Heart left ventricle (tissue), 16 donors: Measurements from ENCODE around the gene LTB. TPM values are rescaled to one million over a fixed set of nuclear protein-coding genes. Genes with fewer than 3 reads are reported as not detected.
A peak's percentile ranks its signal among the peaks of the same experiment; 100 is the strongest.

Experiments used
- ATAC-seq, 4 donors: fragments of 200-7000 bp; cut with Tn5 transposase; one replicate each; pipeline ENCODE4 v1.9.1; 2020 to 2022; ENCODE audit warnings: moderate library complexity in 4 of 4, mild to moderate bottlenecking in 3 of 4, moderate number of reproducible peaks in 1 of 4
- DNase-seq, 5 donors: peaks; one replicate each; pipeline ENCODE4 v3.0.0-alpha.2; 2020
- H3K27ac ChIP-seq, 12 donors: fragments of 200-600 bp; sonication (generic) in 4 of 12; one replicate each; pipeline versions ENCODE4 v1.5.0 to v1.8.0; 2016 to 2022; ENCODE audit warnings: mild to moderate bottlenecking in 2 of 12
- H3K27me3 ChIP-seq, 9 donors: fragments of 200-600 bp; sonication (generic) in 2 of 9; one replicate each; pipeline versions ENCODE4 v1.5.1 to v1.8.0; 2016 to 2022; ENCODE audit warnings: mild to moderate bottlenecking in 3 of 9
- H3K36me3 ChIP-seq, 9 donors: fragments of 200-600 bp; sonication (generic) in 2 of 9; one replicate each; pipeline versions ENCODE4 v1.5.0 to v1.8.0; 2018 to 2022; ENCODE audit warnings: mild to moderate bottlenecking in 2 of 9
- H3K4me1 ChIP-seq, 12 donors: fragments of 200-600 bp; sonication (generic) in 4 of 12; one replicate each; pipeline versions ENCODE4 v1.5.0 to v1.8.0; 2016 to 2022; ENCODE audit warnings: mild to moderate bottlenecking in 3 of 12
- H3K4me3 ChIP-seq, 12 donors: fragments of 200-600 bp; sonication (generic) in 4 of 12; one replicate each; pipeline versions ENCODE4 v1.5.0 to v1.8.0; 2017 to 2022; ENCODE audit warnings: mild to moderate bottlenecking in 9 of 12, moderate library complexity in 4 of 12
- H3K9me3 ChIP-seq, 12 donors: fragments of 200-600 bp; sonication (generic) in 4 of 12; one replicate each; pipeline versions ENCODE4 v1.5.0 to v1.8.0; 2016 to 2022; ENCODE audit warnings: mild to moderate bottlenecking in 1 of 12
- POLR2A ChIP-seq, 2 donors: fragments of 450-650 bp; IDR thresholded peaks; one replicate each; pipeline ENCODE4 v1.6.1; 2017; ENCODE audit warnings: antibody characterized with exemption in 2 of 2, mild to moderate bottlenecking in 2 of 2, moderate library complexity in 2 of 2
- WGBS, 4 donors: extraction: QIAGEN DNeasy Blood & Tissue Kit in 2 of 4; methylation state at CpG; one replicate each; pipeline versions ENCODE4 v1.1.5 to v1.1.7; 2013 to 2018; 5-methylcytosine and 5-hydroxymethylcytosine counted together
- intact Hi-C, 10 donors: fragments of 100-400 bp; cut with DNase I; formaldehyde crosslinking; loops; one replicate each; pipeline versions ENCODE4 v1.11.1 to v1.14.2; 2022
- polyA plus RNA-seq, 2 donors: library from polyadenylated mRNA; stranded (reverse); fragments of 200-250 nt; gene quantifications; one replicate each; pipeline ENCODE4 v1.2.3, GENCODE V29; 2013
- total RNA-seq, 9 donors: library from RNA; depleted of rRNA in 2 of 9; stranded (reverse); fragments of >200 nt in 2 of 9; fragmentation: NEBNext Ultra II Directional in 3 of 9; extraction: Animal tissue kit (Norgen Biotek cat#: 25700) in 3 of 9; gene quantifications; one replicate each; pipeline versions ENCODE4 v1.1.0 to v1.2.4, GENCODE V29; 2016 to 2023
- TF ChIP-seq, protein P1 (sequence below), 12 donors: fragments of 200-600 bp; sonication (generic) in 4 of 12; IDR thresholded peaks; one replicate each; pipeline versions ENCODE4 v1.5.0 to v1.8.0; 2018 to 2022; ENCODE audit warnings: antibody characterized with exemption in 12 of 12, mild to moderate bottlenecking in 5 of 12
- donor health status: ischemic (EF 13 %, LVEDD 7.1; RV severe dilation, severe dysfunction).
- donor health status: healthy with polysubstance abuse.
- donor health status: DM: no; HTN: yes; CAD: no.
- donor health status: DM: no; HTN: no; CAD: no.
- donor health status: ischemic (EF 25% LVEDD 6.9; RV normal size, moderate dysfunction).
- donor health status: ischemic (EF 25% LVEDD 5.7; RV mildly dilated, moderate dysfunction).
- donor health status: healthy.
- donor health status: DM: yes; HTN: yes; CAD: no.
- donor health status: ischemic (EF 35%, LVEDD 5.7; RV mildly dilated, moderate dysfunction).
- donor health status: nonischemic (EF 11% LVEDD 7.7; RV severe dilation, severe dysfunction).
- donor health status: DM: yes; HTN: yes; CAD: no.
- donor health status: PGD.
- donor health status: ischemic (EF 29% LVEDD 5.4; RV normal size, mild dysfunction).
- donor health status: nonischemic (EF 23%, LVEDD 6.1; RV moderate dilation, normal function).

Gene LTB
- total and polyA plus RNA-seq, 11 donors: 0.30 to 15.6 (median 0.85) TPM; not detected in 4

DNA sequence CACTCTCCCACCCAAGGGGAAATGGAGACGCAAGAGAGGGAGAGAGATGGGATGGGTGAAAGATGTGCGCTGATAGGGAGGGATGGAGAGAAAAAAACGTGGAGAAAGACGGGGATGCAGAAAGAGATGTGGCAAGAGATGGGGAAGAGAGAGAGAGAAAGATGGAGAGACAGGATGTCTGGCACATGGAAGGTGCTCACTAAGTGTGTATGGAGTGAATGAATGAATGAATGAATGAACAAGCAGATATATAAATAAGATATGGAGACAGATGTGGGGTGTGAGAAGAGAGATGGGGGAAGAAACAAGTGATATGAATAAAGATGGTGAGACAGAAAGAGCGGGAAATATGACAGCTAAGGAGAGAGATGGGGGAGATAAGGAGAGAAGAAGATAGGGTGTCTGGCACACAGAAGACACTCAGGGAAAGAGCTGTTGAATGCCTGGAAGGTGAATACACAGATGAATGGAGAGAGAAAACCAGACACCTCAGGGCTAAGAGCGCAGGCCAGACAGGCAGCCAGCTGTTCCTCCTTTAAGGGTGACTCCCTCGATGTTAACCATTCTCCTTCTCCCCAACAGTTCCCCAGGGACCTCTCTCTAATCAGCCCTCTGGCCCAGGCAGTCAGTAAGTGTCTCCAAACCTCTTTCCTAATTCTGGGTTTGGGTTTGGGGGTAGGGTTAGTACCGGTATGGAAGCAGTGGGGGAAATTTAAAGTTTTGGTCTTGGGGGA, 6.1 kb downstream of the LTB start:
- TF ChIP-seq, protein P1, sequence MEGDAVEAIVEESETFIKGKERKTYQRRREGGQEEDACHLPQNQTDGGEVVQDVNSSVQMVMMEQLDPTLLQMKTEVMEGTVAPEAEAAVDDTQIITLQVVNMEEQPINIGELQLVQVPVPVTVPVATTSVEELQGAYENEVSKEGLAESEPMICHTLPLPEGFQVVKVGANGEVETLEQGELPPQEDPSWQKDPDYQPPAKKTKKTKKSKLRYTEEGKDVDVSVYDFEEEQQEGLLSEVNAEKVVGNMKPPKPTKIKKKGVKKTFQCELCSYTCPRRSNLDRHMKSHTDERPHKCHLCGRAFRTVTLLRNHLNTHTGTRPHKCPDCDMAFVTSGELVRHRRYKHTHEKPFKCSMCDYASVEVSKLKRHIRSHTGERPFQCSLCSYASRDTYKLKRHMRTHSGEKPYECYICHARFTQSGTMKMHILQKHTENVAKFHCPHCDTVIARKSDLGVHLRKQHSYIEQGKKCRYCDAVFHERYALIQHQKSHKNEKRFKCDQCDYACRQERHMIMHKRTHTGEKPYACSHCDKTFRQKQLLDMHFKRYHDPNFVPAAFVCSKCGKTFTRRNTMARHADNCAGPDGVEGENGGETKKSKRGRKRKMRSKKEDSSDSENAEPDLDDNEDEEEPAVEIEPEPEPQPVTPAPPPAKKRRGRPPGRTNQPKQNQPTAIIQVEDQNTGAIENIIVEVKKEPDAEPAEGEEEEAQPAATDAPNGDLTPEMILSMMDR (IDR thresholded peaks at IDR 0.05): no peak
- no peak for TF ChIP-seq POLR2A (IDR thresholded peaks at IDR 0.05)
- H3K27me3 ChIP-seq: no peaks in the 10 kb centered on the region
- peak overlapping the region; percentile 28 to 74 (median 52) for H3K4me3 ChIP-seq
- ATAC-seq (no peak), DNase-seq (no peak)
- no peaks in the 10 kb centered on the region for H3K9me3 ChIP-seq
- H3K4me1 ChIP-seq: peaks cover 0 to 53% (median 6%) of the 10 kb centered on the region in 12 donors
- WGBS, 4 donors: 60 to 64% (median 61%) methylated on average over 8 of the region's 8 CpGs
- H3K36me3 ChIP-seq: peaks cover 0 to 10% (median 0%) of the 10 kb centered on the region in 9 donors
- intact Hi-C loops: no loop called here
- peak overlapping the region in 11 of 12 donors; percentile 45 to 88 (median 73) for H3K27ac ChIP-seq

DNA sequence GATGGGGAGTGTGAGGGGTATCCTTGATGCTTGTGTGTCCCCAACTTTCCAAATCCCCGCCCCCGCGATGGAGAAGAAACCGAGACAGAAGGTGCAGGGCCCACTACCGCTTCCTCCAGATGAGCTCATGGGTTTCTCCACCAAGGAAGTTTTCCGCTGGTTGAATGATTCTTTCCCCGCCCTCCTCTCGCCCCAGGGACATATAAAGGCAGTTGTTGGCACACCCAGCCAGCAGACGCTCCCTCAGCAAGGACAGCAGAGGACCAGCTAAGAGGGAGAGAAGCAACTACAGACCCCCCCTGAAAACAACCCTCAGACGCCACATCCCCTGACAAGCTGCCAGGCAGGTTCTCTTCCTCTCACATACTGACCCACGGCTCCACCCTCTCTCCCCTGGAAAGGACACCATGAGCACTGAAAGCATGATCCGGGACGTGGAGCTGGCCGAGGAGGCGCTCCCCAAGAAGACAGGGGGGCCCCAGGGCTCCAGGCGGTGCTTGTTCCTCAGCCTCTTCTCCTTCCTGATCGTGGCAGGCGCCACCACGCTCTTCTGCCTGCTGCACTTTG, 6.8 kb downstream of the LTB start, which contains the start of gene TNF:
Gene TNF (plus strand): TSS at position 231 of the 567 bp plus-strand sequence. CDS start 177 bp downstream, at position 408.
- Histone ChIP-seq H3K4me3 (peak within 1 kb of the TSS; percentile 28 to 74 (median 52)), H3K27me3 (no peaks in the 10 kb centered on the region), H3K36me3 (peaks cover 0 to 10% (median 0%) of the 10 kb centered on the region in 9 donors), H3K27ac (peak within 1 kb of the TSS; percentile 44 to 88 (median 72)), H3K9me3 (no peaks in the 10 kb centered on the region), H3K4me1 (peaks cover 0 to 49% (median 3%) of the 10 kb centered on the region in 12 donors)
- WGBS, 4 donors: 50 to 60% (median 57%) methylated on average over 17 to 19 of the region's 19 CpGs
- DNase-seq (peak; percentile 60 to 70 (median 66)), ATAC-seq (peak; percentile 34 to 83 (median 57))
- intact Hi-C loops: no loop called here
- TF ChIP-seq POLR2A (IDR thresholded peaks at IDR 0.05): peak in 1 of 2 donors; percentile 75
- TF ChIP-seq, protein P1 (IDR thresholded peaks at IDR 0.05): no peak

DNA sequence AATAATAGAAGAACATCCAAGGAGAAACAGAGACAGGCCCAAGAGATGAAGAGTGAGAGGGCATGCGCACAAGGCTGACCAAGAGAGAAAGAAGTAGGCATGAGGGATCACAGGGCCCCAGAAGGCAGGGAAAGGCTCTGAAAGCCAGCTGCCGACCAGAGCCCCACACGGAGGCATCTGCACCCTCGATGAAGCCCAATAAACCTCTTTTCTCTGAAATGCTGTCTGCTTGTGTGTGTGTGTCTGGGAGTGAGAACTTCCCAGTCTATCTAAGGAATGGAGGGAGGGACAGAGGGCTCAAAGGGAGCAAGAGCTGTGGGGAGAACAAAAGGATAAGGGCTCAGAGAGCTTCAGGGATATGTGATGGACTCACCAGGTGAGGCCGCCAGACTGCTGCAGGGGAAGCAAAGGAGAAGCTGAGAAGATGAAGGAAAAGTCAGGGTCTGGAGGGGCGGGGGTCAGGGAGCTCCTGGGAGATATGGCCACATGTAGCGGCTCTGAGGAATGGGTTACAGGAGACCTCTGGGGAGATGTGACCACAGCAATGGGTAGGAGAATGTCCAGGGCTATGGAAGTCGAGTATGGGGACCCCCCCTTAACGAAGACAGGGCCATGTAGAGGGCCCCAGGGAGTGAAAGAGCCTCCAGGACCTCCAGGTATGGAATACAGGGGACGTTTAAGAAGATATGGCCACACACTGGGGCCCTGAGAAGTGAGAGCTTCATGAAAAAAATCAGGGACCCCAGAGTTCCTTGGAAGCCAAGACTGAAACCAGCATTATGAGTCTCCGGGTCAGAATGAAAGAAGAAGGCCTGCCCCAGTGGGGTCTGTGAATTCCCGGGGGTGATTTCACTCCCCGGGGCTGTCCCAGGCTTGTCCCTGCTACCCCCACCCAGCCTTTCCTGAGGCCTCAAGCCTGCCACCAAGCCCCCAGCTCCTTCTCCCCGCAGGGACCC, 7.8 kb downstream of the LTB start:
- Histone ChIP-seq H3K36me3 (peaks cover 0 to 10% (median 0%) of the 10 kb centered on the region in 9 donors), H3K27me3 (no peaks in the 10 kb centered on the region), H3K9me3 (no peaks in the 10 kb centered on the region), H3K27ac (peak overlapping the region in 11 of 12 donors; percentile 45 to 88 (median 73)), H3K4me1 (peaks cover 0 to 42% (median 3%) of the 10 kb centered on the region in 12 donors), H3K4me3 (no peak overlapping the region)
- ATAC-seq: no peak
- DNase-seq: no peak
- 79 to 88% (median 82%) methylated on average over 14 of the region's 14 CpGs for WGBS, 4 donors
- TF ChIP-seq, protein P1 (IDR thresholded peaks at IDR 0.05): no peak
- TF ChIP-seq POLR2A (IDR thresholded peaks at IDR 0.05): no peak
- intact Hi-C loops: no loop called here
